Sigmoid colon (tissue), 7 donors: ENCODE results near the gene HAS3. TPM values are rescaled to one million over a fixed set of nuclear protein-coding genes. Genes with fewer than 3 reads are reported as not detected.
A peak's percentile ranks its signal among the peaks of the same experiment; 100 is the strongest.
"Not testable (repeated sequence)": the region's sequence is repeated elsewhere in the genome, so short reads cannot be mapped to it uniquely, and the experiment has no call there.

ENCODE experiments used
- DNase-seq: peaks from one replicate; pipeline ENCODE4 v3.0.0-alpha.2; 2019
- H3K27ac ChIP-seq, 4 donors: fragments of 200-600 bp; sonication (generic); one replicate each; pipeline ENCODE4 v1.5.1; 2016 to 2019; ENCODE audit warnings: mild to moderate bottlenecking in 1 of 4
- H3K27me3 ChIP-seq, 3 donors: fragments of 200-600 bp; sonication (generic); one replicate each; pipeline ENCODE4 v1.5.1; 2019; ENCODE audit warnings: mild to moderate bottlenecking in 1 of 3
- H3K36me3 ChIP-seq, 4 donors: fragments of 200-600 bp; sonication (generic); one replicate each; pipeline ENCODE4 v1.5.1; 2016 to 2019
- H3K4me1 ChIP-seq, 4 donors: fragments of 200-600 bp; sonication (generic); one replicate each; pipeline ENCODE4 v1.5.1; 2017 to 2019
- H3K4me3 ChIP-seq, 4 donors: fragments of 200-600 bp; sonication (generic); one replicate each; pipeline ENCODE4 v1.5.1; 2017 to 2019; ENCODE audit warnings: mild to moderate bottlenecking in 2 of 4, moderate library complexity in 1 of 4
- H3K9me3 ChIP-seq, 4 donors: fragments of 200-600 bp in 3 of 4; sonication (generic) in 3 of 4; one replicate each; pipeline versions ENCODE4 v1.5.1 to v1.6.1; 2013 to 2019
- EP300 ChIP-seq, 4 donors: sonication (generic); formaldehyde crosslinking; IDR thresholded peaks; one replicate each; pipeline ENCODE4 v1.6.1; 2017; ENCODE audit warnings: antibody characterized with exemption in 4 of 4
- POLR2A ChIP-seq, 2 donors: fragments of 450-650 bp; IDR thresholded peaks; one replicate each; pipeline ENCODE4 v1.6.1; 2016; ENCODE audit warnings: antibody characterized with exemption in 2 of 2, mild to moderate bottlenecking in 2 of 2, moderate library complexity in 2 of 2
- POLR2AphosphoS5 ChIP-seq, 4 donors: sonication (generic); formaldehyde crosslinking; IDR thresholded peaks; one replicate each; pipeline ENCODE4 v1.6.1; 2017; ENCODE audit warnings: antibody characterized with exemption in 4 of 4
- WGBS, 2 donors: extraction: QIAGEN DNeasy Blood & Tissue Kit; methylation state at CpG; one replicate each; pipeline ENCODE4 v1.1.7; 2013; 5-methylcytosine and 5-hydroxymethylcytosine counted together
- intact Hi-C: fragments of 100-400 bp; cut with DNase I; formaldehyde crosslinking; loops from one replicate; pipeline ENCODE4 v1.15.1; 2023
- polyA plus RNA-seq, 3 donors: library from polyadenylated mRNA; stranded (reverse); fragments of 200-250 nt; gene quantifications; one replicate each; pipeline ENCODE4 v1.2.3, GENCODE V29; 2013
- total RNA-seq, 4 donors: library from RNA; depleted of rRNA; stranded (reverse); fragments of >200 nt; gene quantifications; one replicate each; pipeline ENCODE4 v1.1.0, GENCODE V29; 2016
- TF ChIP-seq, protein P1 (sequence below), 4 experiments: fragments of 450-650 bp in 3 of 4; fragments of 200-600 bp in 1 of 4; IDR thresholded peaks; one replicate each; pipeline ENCODE4 v1.5.1; 2016 to 2019; ENCODE audit warnings: antibody characterized with exemption in 4 of 4, mild to moderate bottlenecking in 3 of 4, moderate library complexity in 2 of 4
- donor health status: healthy with polysubstance abuse.
- donor health status: Bipolar disorder and iron deficiency.
- donor health status: healthy.

Gene HAS3
- total and polyA plus RNA-seq, 7 donors: 0.36 to 5.8 (median 0.83) TPM

DNA sequence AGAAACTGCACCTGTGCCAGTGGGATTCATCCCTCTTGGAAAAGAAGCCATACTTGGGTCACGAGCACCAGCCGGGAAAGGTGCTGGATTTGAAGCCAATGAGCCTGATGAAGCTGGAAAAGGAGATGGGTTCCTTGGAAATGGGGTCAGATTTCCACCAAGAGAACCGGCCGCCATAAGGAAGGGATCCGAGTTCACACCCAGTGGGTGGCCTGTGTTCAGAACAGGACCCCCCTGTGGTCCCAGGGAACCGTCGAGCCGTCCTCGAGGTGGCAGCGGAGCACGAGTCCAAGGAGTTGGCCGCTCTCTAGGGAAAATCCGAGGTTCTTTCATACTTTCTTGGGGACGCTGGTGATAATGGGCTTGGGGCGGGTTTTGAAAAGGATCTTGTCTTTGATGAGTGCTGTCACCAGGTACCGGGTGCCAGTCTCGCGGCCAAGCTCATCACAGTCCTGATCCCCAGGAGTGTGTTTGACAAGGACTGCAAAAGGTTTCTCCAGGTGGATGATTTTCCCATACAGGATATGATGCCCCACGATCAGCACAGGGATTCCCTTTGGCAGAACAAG is 14.7 kb downstream of the HAS3 start:
- intact Hi-C loops: no loop called here
- WGBS, 2 donors: 97 to 98% methylated on average over 19 of the region's 19 CpGs
- peaks cover 0 to 11% (median 5%) of the 10 kb centered on the region in 4 donors for H3K4me1 ChIP-seq
- no peaks in the 10 kb centered on the region for H3K27me3 ChIP-seq
- DNase-seq: no peak
- no peak overlapping the region for H3K27ac ChIP-seq
- no peak overlapping the region for H3K4me3 ChIP-seq
- peaks cover 13 to 51% (median 31%) of the 10 kb centered on the region in 4 donors for H3K36me3 ChIP-seq
- H3K9me3 ChIP-seq: no peaks in the 10 kb centered on the region
- TF ChIP-seq POLR2AphosphoS5 (IDR thresholded peaks at IDR 0.05) (no peak), POLR2A (IDR thresholded peaks at IDR 0.05) (no peak), EP300 (IDR thresholded peaks at IDR 0.05) (no peak)
- TF ChIP-seq, protein P1, sequence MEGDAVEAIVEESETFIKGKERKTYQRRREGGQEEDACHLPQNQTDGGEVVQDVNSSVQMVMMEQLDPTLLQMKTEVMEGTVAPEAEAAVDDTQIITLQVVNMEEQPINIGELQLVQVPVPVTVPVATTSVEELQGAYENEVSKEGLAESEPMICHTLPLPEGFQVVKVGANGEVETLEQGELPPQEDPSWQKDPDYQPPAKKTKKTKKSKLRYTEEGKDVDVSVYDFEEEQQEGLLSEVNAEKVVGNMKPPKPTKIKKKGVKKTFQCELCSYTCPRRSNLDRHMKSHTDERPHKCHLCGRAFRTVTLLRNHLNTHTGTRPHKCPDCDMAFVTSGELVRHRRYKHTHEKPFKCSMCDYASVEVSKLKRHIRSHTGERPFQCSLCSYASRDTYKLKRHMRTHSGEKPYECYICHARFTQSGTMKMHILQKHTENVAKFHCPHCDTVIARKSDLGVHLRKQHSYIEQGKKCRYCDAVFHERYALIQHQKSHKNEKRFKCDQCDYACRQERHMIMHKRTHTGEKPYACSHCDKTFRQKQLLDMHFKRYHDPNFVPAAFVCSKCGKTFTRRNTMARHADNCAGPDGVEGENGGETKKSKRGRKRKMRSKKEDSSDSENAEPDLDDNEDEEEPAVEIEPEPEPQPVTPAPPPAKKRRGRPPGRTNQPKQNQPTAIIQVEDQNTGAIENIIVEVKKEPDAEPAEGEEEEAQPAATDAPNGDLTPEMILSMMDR (IDR thresholded peaks at IDR 0.05): no peak

DNA sequence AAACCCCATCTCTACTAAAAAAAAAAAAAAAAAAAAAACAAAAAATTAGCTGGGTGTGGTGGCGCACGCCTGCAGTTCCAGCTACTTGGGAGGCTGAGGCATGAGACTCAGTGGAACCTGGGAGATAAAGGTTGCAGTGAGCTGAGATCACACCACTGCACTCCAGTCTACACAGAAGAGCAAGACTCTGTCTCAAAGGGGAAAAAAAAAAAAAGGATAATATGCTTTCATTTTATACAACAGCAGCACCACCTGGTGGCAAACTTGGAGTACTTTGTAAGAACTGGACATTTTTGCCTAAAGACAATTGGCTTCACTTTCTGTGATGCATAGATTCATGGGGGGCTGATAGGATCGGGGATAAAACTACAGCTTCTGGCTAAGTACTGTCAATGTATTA is 18.5 kb downstream of the HAS3 start:
- Histone ChIP-seq H3K27me3 (no peaks in the 10 kb centered on the region), H3K9me3 (no peaks in the 10 kb centered on the region), H3K36me3 (peaks cover 13 to 27% (median 19%) of the 10 kb centered on the region in 4 donors), H3K27ac (no peak overlapping the region), H3K4me3 (no peak overlapping the region), H3K4me1 (peaks cover 0 to 14% (median 4%) of the 10 kb centered on the region in 4 donors)
- 71 to 87% methylated on average over 3 of the region's 3 CpGs for WGBS, 2 donors
- no peak for DNase-seq
- TF ChIP-seq, protein P1 (IDR thresholded peaks at IDR 0.05): peak; percentile 30 to 68 (median 62)
- no peak for TF ChIP-seq POLR2A (IDR thresholded peaks at IDR 0.05)
- intact Hi-C loops: loop anchor here (2.0 kb wide), 1 partner anchor 221 kb away; no protein-coding TSS in a partner anchor

DNA sequence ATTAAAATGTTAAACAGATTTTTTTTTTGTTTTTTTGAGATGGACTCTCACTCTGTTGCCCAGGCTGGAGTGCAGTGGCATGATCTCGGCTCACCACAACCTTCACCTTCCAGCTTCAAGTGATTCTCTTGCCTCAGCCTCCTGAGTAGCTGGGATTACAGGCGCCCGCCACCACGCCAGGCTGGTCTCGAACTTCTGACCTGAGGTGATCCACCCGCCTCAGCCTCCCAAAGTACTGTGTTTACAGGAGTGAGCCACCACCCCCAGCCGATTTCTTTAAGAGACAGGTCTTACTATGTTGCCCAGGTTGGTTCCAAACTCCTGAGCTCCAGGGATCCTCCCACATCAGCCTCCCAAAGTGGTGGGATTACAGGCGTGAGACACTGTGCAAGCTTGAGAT is 19.0 kb downstream of the HAS3 start:
- Histone ChIP-seq H3K4me1 (peaks cover 0 to 10% (median 2%) of the 10 kb centered on the region in 4 donors), H3K36me3 (peaks cover 13 to 23% (median 16%) of the 10 kb centered on the region in 4 donors)
- H3K9me3 ChIP-seq, H3K27ac ChIP-seq, H3K4me3 ChIP-seq, DNase-seq, H3K27me3 ChIP-seq, intact Hi-C loops: not testable (repeated sequence)
- WGBS, 2 donors: 84 to 93% methylated on average over 8 of the region's 8 CpGs

DNA sequence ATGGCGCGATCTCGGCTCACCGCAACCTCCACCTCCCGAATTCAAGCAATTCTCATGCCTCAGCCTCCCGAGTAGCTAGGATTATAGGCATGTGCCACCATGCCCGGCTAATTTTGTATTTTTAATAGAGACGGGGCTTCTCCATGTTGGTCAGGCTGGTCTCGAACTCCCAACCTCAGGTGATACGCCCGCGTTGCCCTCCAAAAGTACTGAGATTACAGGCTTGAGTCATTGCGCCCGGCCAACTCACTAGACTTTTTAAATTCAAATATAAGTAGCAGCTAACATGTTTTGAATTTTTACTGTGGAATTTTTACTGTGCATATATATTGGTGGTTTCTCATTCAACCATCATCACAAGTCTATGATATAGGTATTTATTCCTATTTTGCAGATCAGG is 19.5 kb downstream of the HAS3 start:
- H3K9me3 ChIP-seq, intact Hi-C loops, H3K27me3 ChIP-seq, H3K4me3 ChIP-seq, DNase-seq, H3K27ac ChIP-seq: not testable (repeated sequence)
- H3K36me3 ChIP-seq: peaks cover 9 to 17% (median 11%) of the 10 kb centered on the region in 4 donors
- 97% methylated on average over 14 of the region's 14 CpGs for WGBS, 2 donors
- peaks cover 0 to 13% (median 0%) of the 10 kb centered on the region in 4 donors for H3K4me1 ChIP-seq

DNA sequence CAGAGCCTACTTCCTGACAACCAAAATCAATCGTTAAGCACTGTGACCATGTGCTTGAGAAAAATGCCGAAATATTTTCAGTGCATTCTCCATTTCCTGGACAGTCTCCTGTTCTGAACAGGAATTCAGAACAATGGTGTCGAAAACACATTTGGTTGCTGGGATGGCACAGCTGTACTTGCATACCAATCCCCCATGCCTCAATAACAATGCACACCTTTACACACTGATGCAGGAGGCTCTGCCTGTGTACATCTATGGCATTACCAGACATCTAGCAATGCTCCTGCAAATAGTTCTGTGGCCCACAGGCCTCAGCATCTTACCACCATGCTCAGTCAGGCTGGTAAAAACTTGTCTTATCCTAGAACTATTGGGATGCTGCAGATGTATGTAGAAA is 20.8 kb downstream of the HAS3 start:
- H3K9me3 ChIP-seq: no peaks in the 10 kb centered on the region
- intact Hi-C loops: no loop called here
- no peak for TF ChIP-seq POLR2A (IDR thresholded peaks at IDR 0.05)
- no peak for DNase-seq
- 81 to 91% methylated on average over 3 of the region's 3 CpGs for WGBS, 2 donors
- no peak overlapping the region for H3K4me3 ChIP-seq
- peaks cover 0 to 25% (median 9%) of the 10 kb centered on the region in 4 donors for H3K4me1 ChIP-seq
- no peaks in the 10 kb centered on the region for H3K27me3 ChIP-seq
- no peak overlapping the region for H3K27ac ChIP-seq
- peaks cover 0 to 4% (median under 1%) of the 10 kb centered on the region in 4 donors for H3K36me3 ChIP-seq

DNA sequence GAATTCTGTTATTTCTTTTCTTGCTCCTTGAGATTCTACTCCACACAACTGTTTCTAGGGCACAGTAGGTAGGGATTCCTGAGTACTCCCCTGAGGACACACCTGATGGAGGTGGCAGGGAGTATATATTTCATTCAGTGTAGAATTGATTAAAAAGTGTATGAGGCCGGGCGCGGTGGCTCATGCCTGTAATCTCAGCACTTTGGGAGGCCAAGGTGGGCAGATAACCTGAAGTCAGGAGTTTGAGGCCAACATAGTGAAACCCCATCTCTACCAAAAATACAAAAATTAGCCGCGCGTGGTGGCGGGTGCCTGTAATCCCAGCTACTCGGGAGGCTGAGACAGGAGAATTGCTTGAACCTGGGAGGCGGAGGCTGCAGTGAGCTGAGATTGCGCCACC is 21.3 kb downstream of the HAS3 start:
- H3K9me3 ChIP-seq, DNase-seq, H3K36me3 ChIP-seq, intact Hi-C loops, H3K27me3 ChIP-seq, H3K27ac ChIP-seq, H3K4me3 ChIP-seq: not testable (repeated sequence)
- peaks cover 0 to 29% (median 13%) of the 10 kb centered on the region in 4 donors for H3K4me1 ChIP-seq
- 97 to 98% methylated on average over 10 of the region's 10 CpGs for WGBS, 2 donors

DNA sequence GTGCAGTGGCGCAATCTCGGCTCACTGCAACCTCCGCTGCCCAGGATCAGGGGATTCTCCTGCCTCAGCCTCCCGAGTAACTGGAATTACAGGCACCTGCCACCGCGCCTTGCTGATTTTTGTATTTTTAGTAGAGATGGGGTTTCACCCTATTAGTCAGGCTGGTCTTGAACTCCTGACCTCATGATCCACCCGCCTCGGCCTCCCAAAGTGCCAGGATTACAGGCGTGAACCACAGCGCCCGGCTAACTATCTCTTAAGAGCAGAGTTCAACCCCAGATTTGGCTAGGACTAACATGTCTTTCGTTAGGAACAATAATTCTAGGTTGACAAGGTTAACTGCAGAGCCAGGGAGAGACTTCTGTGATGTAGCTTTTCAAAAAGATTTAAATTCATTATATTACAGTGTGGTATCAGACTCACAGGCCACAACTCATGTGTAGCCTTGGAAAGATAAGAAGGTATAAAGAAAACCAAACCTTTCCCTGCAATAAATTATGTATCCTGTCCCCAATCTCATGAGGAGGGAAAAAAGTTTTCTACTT is 22.6 kb downstream of the HAS3 start:
- Histone ChIP-seq H3K27me3 (no peaks in the 10 kb centered on the region), H3K27ac (no peak overlapping the region), H3K9me3 (no peaks in the 10 kb centered on the region), H3K4me3 (no peak overlapping the region), H3K4me1 (peaks cover 0 to 30% (median 14%) of the 10 kb centered on the region in 4 donors), H3K36me3 (no peaks in the 10 kb centered on the region)
- intact Hi-C loops: no loop called here
- no peak for DNase-seq
- TF ChIP-seq POLR2AphosphoS5 (IDR thresholded peaks at IDR 0.05): no peak
- TF ChIP-seq, protein P1 (IDR thresholded peaks at IDR 0.05): no peak
- no peak for TF ChIP-seq POLR2A (IDR thresholded peaks at IDR 0.05)
- no peak for TF ChIP-seq EP300 (IDR thresholded peaks at IDR 0.05)
- 79 to 94% methylated on average over 12 of the region's 12 CpGs for WGBS, 2 donors
